PFSK-1 (cell line): ENCODE data around the gene PIEZO1.

Experiments
- FOXP2 ChIP-seq: optimal IDR thresholded peaks from 2 replicates; pipeline ENCODE3; 2011; ENCODE audit warnings: borderline replicate concordance, control low read depth, inconsistent platforms; ENCODE audit not compliant: insufficient read depth; ENCODE audit errors: extremely low read length, extremely low read depth
- POLR2AphosphoS5 ChIP-seq: IDR thresholded peaks from 2 replicates; pipeline ENCODE4 v1.6.1; 2012; ENCODE audit warnings: low read depth, mild to moderate bottlenecking, control low read depth, low read length, moderate library complexity
- REST ChIP-seq, 2 experiments: IDR thresholded peaks; 2 replicates each; pipeline versions ENCODE4 v1.6.1 to v1.8.0; 2011 to 2012; ENCODE audit warnings: low read depth in 2 of 2, low read length in 2 of 2, control low read depth in 1 of 2, inconsistent platforms in 1 of 2, mild to moderate bottlenecking in 1 of 2, moderate library complexity in 1 of 2; ENCODE audit not compliant: insufficient read depth in 1 of 2
- SIN3A ChIP-seq: IDR thresholded peaks from 2 replicates; pipeline ENCODE4 v1.6.1; 2012; ENCODE audit warnings: mild to moderate bottlenecking, low read length, moderate library complexity, borderline replicate concordance; ENCODE audit not compliant: insufficient read depth

GRCh38 chr16:88772871-88773811 is 11.9 kb downstream of the PIEZO1 start:
- TF ChIP-seq SIN3A, result no peak
- TF ChIP-seq REST (IDR thresholded peaks at IDR 0.05; ENCODE audit: insufficient read depth in 1 of 2, low read depth in 2 of 2, low read length in 2 of 2), result no peak
- TF ChIP-seq POLR2AphosphoS5, result no peak
- TF ChIP-seq FOXP2, result no peak
